ENCODE data around the gene TMEM44.
"Not testable (repeated sequence)": the region's sequence is repeated elsewhere in the genome, so short reads cannot be mapped to it uniquely, and the experiment has no call there.

Gene TMEM44

GRCh38 chr3:194608981-194609380 is 24.2 kb downstream of the TMEM44 start:
- no peak for DNase-seq

DNA sequence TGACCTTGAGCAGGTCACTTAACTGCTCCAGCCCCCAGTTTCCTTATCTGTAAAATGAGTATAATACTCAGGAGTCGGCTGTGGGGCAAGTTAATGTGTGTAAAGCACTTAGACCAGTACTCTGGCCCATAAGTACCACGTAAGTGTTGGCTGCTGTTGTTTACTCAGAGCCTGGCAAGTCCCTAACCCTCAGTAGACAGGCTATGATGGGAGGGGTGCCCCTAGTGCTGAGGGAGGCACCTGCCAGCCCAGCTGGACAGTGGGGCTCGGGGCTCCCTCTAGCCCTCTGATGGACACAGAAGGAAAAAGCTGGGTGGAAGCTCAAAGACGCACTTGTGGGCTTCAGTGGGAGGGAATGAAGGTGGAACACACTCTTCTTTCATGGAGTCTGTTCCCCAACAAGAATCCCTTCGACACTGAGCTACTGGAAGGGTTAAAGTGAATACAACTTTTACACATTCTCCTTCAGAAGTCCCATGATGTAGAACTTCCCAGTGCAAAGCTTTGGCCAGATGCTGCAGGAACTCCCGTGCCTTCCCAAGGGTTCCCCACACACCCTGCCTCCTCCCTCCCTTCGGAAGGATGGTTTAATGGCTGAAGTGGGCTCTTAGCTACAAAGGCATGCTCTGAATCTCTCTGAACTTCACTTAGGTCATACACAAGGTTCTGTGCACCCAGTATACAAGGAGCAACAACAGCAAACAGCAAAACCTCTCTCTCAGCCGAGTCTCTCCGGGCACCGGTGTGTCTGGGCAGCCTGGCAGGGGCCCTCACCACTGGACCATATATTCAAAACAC is 25.4 kb downstream of the TMEM44 start:
- no peak for DNase-seq

DNA sequence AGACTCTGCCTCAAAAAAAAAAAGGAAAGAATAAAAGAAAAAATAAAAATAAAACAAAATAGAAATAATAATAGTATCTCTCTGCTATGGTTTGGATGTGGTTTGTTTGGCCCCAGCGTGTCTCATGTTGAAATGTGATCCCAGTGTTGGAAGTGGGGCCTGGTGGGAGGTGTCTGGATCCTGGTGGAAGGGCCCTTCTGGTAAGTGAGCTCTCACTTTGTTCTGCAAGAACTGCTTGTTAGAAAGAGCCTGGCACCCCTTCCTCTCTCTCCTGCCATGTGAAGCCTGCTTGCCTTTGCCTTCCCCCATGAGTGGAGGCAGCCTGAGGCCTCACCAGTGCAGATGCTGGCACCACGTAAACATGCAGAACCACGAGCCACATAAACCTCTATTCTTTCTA is 26.3 kb downstream of the TMEM44 start:
- no peak for DNase-seq

GRCh38 chr3:194606163-194606562 is 27.1 kb downstream of the TMEM44 start:
- DNase-seq, result no peak

DNA sequence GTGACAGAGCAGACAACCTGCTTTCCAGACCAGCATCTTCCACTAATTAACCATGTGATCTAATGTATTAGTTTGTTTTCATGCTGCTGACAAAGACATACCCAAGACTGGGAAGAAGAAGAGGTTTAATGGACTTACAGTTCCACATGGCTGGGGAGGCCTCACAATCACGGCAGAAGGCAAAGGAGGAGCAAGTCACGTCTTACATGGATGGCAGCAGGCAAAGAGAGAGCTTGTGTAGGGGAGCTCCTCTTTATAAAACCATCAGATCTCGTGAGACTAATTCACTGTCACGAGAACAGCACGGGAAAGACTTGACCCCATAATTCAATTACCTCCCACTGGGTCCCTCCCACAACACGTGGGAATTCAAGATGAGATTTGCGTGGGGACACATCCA is 27.9 kb downstream of the TMEM44 start:
- DNase-seq, result not testable (repeated sequence)

DNA sequence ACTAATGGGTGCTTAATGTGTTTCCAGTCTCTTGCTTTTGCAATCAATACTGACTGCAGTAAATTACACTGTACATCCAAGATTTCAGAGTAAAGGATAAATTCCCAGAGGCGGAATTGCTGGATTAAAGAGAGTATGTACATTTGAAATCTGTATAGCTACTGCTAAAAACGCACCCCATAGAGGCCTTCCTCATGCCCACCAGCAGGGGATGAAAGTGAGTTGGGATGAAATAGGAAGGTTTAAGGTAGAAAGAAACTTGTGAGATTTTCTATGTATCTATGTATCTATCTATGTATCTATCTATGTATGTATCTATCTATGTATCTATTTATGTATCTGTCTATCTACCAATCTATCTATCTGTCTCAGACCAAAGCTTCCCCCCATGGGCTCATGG is 28.4 kb downstream of the TMEM44 start:
- DNase-seq, result no peak

DNA sequence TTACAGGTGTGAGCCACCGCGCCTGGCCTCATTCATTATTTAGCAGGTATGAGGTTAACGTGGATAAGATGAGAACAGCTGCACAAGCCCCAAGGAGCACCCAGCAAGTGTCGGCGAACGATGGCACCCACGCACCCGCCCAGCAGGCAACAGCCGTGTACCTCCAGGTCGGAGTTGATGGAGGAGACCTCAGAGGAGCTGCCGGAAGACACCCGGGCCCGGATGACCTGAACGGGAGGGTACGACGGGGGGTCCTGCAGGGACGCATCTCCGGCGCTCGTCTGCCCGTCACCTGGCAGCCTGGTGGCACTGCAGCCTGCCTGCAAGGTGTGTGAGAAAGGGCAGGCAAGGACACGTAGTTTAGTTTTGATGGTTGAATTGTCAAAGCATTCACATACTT is 29.1 kb downstream of the TMEM44 start:
- DNase-seq, result no peak

- no peak for DNase-seq
Measured at GRCh38 chr3:194602669-194603171, 30.5 kb downstream of the TMEM44 start.

GRCh38 chr3:194598771-194599557 is 34.3 kb downstream of the TMEM44 start:
- peak; percentile 91 for DNase-seq

GRCh38 chr3:194596906-194597305 is 36.3 kb downstream of the TMEM44 start:
- DNase-seq, result no peak

DNA sequence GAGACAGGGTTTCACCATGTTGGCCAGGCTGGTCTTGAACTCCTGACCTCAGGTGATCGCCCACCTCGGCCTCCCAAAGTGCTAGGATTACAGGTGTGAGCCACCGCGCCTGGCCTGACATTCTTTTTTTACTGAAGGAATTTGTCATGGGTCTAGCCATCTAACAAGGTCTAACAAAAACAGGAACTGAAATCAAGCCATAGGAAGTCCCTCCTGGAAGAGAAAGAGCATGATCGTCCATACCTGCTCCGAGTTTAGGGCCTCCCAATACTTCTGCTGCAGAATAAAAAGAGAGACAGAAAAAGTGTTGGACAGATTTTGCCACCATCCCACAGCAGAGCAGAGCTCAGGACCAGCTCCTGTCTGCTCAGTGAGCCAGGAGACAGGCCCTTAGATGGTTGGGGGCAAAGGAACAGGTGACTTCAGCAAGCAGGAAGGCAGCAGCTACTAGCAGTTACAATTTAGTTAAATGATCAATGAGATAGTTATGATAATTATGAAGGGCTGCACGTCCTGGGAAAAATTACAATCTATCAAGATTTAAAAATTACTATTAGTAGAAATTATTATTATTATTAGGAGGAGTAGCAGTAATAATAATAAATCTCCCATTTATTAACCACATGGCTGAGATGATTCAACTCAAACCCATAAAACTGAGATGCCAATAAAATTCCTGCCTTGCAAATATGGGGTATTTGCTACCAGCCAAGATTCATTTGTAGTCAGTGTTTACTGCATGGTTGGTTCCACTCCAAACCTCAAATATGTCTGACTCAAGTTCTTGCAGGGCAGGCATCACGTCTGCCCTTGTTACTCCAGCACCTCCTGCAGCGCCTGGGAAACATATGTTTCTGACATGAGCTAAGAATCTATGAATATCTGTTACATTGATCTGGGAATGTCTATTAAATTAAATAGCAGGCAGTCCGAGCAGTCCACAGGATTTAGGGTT is 40.1 kb downstream of the TMEM44 start:
- peak; percentile 100 for DNase-seq

- no peak for DNase-seq
Measured at GRCh38 chr3:194588741-194589140, 44.5 kb downstream of the TMEM44 start.

- no peak for DNase-seq
Measured at GRCh38 chr3:194588236-194588635, 45.0 kb downstream of the TMEM44 start.

- peak; percentile 67 for DNase-seq
Measured at GRCh38 chr3:194587438-194587931, 45.7 kb downstream of the TMEM44 start.

DNA sequence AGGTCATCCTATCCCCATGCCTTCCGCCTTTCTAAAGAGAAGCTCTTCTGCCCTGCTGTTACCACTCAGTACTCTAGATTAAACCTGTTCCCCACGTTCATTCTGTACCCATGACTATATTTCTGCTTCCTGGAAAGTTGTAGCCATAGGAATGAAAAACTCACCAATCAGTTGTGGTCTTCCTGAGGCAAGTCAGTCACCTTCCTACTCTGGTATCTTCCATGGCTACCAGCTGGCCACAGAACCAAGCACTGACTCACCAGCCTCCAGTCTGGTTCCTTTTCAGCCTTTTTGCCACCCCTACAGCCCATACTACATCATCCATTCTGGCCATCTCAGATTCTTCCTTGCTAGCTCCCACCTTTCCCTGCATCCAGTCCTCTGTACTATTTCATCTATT is 46.4 kb downstream of the TMEM44 start:
- DNase-seq, result peak; percentile 75

- no peak for DNase-seq
Measured at GRCh38 chr3:194585880-194586281, 47.3 kb downstream of the TMEM44 start.

DNA sequence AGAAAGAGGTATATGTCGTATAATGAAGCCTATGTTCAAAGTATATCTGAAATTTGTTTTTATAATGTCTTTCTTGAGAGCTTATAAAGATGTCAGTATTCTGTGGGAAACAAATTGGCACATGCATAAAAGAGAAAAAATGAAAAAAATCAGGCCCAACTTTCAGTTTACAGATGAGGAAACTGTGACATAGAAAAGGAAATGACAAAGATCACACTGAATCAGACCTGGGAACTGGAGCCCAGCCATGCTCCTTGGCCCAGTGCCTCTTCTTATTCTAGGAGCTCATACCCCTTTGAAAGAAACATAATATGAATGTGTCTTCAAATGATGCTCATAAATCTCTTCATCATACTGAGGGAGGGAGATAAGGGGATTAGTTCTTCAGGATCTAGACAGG is 48.4 kb downstream of the TMEM44 start:
- DNase-seq, result peak; percentile 48

DNA sequence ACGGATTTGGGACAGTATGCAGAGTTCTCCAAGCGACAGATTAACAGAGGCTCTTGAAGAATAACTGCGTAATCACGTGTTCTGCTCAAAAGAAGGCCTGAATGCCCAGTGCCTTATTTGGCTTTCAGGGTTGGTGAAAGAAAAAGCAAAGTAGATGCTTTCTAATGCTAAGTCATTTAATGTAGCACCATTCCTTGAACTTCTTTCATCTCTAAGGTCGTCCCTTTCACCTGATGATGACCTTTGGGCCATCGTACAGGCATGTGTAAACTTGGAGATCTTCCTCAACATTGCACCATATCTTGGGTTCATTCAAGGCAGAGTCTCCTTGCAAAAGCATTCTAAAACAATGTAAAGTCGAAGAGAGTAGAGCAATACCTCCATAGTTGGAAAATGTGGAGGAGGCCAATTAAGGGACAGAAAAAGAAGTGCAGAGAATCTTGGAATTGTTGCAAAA is 48.9 kb downstream of the TMEM44 start:
- no peak for DNase-seq

GRCh38 chr3:194582196-194582905 is 50.9 kb downstream of the TMEM44 start:
- DNase-seq, result no peak

GRCh38 chr3:194579091-194579606 is 54.1 kb downstream of the TMEM44 start:
- DNase-seq, result no peak
